ENCODE results near the gene WASHC2C. TPM values are rescaled to one million over a fixed set of nuclear protein-coding genes. Genes with fewer than 3 reads are reported as not detected.
A peak's percentile ranks its signal among the peaks of the same experiment; 100 is the strongest.
"Not testable (repeated sequence)": the region's sequence is repeated elsewhere in the genome, so short reads cannot be mapped to it uniquely, and the experiment has no call there.

The WASHC2C gene
- total RNA-seq (10 to 100 TPM; 25.3 to 52.8 (median 39.4) TPM), polyA plus RNA-seq (10 to 100 TPM; 30.5 to 54.8 TPM)
- long read RNA-seq, donor 1, full-length matches to known transcripts, result 1 of 191 reads
- long read RNA-seq, donor 1, partial matches to known transcripts, result 153 of 191 reads
- long read RNA-seq, donor 1, other reads (novel, unspliced or antisense), result 37 of 191 reads
- long read RNA-seq, donor 2, full-length matches to known transcripts, result 3 of 3 reads
- long read RNA-seq, donor 2, partial matches to known transcripts, result 0 of 3 reads
- long read RNA-seq, donor 2, other reads (novel, unspliced or antisense), result 0 of 3 reads
- long read RNA-seq, donor 3, full-length matches to known transcripts, result 50 of 107 reads
- long read RNA-seq, donor 3, partial matches to known transcripts, result 9 of 107 reads
- long read RNA-seq, donor 3, other reads (novel, unspliced or antisense), result 48 of 107 reads

GRCh38 chr10:45726703-45727420 lies at the start of gene WASHC2C:
WASHC2C (plus strand) TSS chr10:45727266; CDS start chr10:45727318, 52 bp downstream.
- intact Hi-C loops (cut with DNase I), result not testable (repeated sequence)

GRCh38 chr10:45678467-45678866 lies 48.6 kb upstream of the WASHC2C start:
- H3K9me3 ChIP-seq, result not testable (repeated sequence)

More at GRCh38 chr10:45726703-45727420, at the start of gene WASHC2C:
- WGBS, 3 donors, result 0 to 1% (median 0%) methylated on average over 34 to 49 of the region's 49 CpGs
- DNase-seq, result peak; percentile 93 to 98 (median 96)
- not testable (repeated sequence) for H3K27me3 ChIP-seq; H3K36me3 ChIP-seq; H3K4me1 ChIP-seq (ENCODE audit: insufficient read depth); H3K9me3 ChIP-seq
- Histone ChIP-seq H3K27ac (peak within 1 kb of the TSS; percentile 65 to 67), H3K4me3 (peak within 1 kb of the TSS; percentile 78)

DNA sequence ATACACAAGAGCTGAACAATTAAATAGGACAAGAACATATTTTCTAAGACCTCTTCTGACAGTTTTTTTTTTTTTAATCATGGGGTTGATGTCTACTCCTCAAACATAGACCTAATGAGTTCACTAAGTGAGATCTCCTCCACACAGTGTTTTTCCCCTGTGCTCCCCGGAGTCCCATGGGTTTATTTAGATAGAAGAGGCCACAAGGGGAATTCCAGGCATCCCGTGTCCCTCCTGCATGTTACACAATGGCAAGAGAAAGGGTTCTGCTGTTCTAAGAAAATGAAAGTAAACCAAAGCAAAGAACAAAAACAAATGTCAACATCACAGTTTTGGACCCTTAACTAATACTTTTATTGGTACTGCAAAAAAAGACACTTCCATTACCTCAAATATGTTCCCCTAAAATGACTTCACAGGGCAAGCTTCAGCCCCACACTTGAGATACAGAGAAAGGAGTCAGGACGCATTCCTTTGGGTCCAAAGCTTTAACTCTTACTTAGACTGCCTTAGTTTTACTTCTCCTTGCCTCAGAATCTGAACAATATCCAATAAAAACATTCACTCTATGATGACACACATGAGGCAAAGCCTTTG lies 16.8 kb upstream of the WASHC2C start:
- H3K9me3 ChIP-seq; H3K27me3 ChIP-seq; intact Hi-C loops (cut with DNase I); DNase-seq; H3K4me1 ChIP-seq (ENCODE audit: insufficient read depth); H3K36me3 ChIP-seq; H3K4me3 ChIP-seq; H3K27ac ChIP-seq: not testable (repeated sequence)
- 21 to 28% (median 24%) methylated on average over 2 to 3 of the region's 3 CpGs for WGBS, 3 donors

More at GRCh38 chr10:45678467-45678866, 48.6 kb upstream of the WASHC2C start:
- H3K36me3 ChIP-seq; H3K4me3 ChIP-seq; H3K27ac ChIP-seq; H3K27me3 ChIP-seq; intact Hi-C loops (cut with DNase I); H3K4me1 ChIP-seq (ENCODE audit: insufficient read depth); DNase-seq: not testable (repeated sequence)
- 84 to 88% (median 87%) methylated on average over 13 of the region's 14 CpGs for WGBS, 3 donors

GRCh38 chr10:45711223-45711622 lies 15.8 kb upstream of the WASHC2C start:
- H3K4me3 ChIP-seq; intact Hi-C loops (cut with DNase I); DNase-seq; H3K27me3 ChIP-seq; H3K9me3 ChIP-seq; H3K4me1 ChIP-seq (ENCODE audit: insufficient read depth); H3K27ac ChIP-seq; H3K36me3 ChIP-seq: not testable (repeated sequence)
- 70 to 93% (median 84%) methylated on average over 3 to 4 of the region's 5 CpGs for WGBS, 3 donors

DNA sequence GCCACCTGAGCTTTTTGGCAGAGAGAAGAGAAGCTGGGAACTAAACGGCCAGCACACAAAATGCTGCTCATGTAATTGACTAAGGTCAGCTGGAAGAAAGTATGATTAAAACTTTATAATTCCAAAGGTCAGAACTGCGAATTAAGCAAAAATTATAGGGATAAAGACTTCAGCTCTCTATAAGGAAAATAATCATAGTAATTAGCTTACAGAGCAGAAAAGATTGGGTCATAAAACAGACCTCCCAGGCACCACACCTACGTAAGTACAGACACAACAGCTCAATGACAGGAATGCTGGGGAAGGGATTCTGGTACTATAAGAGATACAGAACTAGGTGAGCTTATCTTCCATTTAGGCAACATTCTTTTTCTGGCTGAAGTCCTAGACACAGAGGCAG lies 10.0 kb upstream of the WASHC2C start:
- H3K27me3 ChIP-seq; intact Hi-C loops (cut with DNase I); H3K4me3 ChIP-seq; H3K9me3 ChIP-seq; H3K4me1 ChIP-seq (ENCODE audit: insufficient read depth); H3K27ac ChIP-seq; H3K36me3 ChIP-seq; DNase-seq: not testable (repeated sequence)
- 54 to 67% (median 59%) methylated on average over 3 of the region's 3 CpGs for WGBS, 3 donors

GRCh38 chr10:45717642-45718041 lies 9.4 kb upstream of the WASHC2C start:
- WGBS, 3 donors, result 63 to 88% (median 72%) methylated on average over 1 of the region's 1 CpG
- DNase-seq; H3K4me3 ChIP-seq; H3K9me3 ChIP-seq; H3K27me3 ChIP-seq; intact Hi-C loops (cut with DNase I); H3K4me1 ChIP-seq (ENCODE audit: insufficient read depth); H3K36me3 ChIP-seq; H3K27ac ChIP-seq: not testable (repeated sequence)

DNA sequence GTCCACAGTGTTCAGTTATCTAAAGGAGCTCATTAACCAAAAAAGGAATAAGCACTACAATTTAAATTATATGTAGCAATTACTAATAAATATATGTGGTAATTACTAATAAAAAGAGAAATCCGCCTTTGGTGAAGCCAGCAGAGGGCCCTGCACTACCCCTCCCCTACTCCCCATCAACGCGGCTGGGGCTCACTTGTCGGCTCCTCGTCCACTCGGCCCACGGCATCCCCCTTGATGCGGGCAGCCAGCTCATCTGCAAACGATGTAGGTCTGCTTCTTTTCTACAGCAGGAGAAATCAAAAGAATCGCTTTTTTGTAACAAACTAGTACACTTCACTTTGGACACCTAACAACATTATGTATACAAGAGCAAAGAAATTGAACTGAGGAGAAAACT lies 5.6 kb upstream of the WASHC2C start:
- H3K27ac ChIP-seq; H3K4me1 ChIP-seq (ENCODE audit: insufficient read depth); intact Hi-C loops (cut with DNase I); DNase-seq; H3K9me3 ChIP-seq; H3K4me3 ChIP-seq; H3K27me3 ChIP-seq; H3K36me3 ChIP-seq: not testable (repeated sequence)
- WGBS, 3 donors, result 46 to 62% (median 56%) methylated on average over 10 of the region's 10 CpGs

DNA sequence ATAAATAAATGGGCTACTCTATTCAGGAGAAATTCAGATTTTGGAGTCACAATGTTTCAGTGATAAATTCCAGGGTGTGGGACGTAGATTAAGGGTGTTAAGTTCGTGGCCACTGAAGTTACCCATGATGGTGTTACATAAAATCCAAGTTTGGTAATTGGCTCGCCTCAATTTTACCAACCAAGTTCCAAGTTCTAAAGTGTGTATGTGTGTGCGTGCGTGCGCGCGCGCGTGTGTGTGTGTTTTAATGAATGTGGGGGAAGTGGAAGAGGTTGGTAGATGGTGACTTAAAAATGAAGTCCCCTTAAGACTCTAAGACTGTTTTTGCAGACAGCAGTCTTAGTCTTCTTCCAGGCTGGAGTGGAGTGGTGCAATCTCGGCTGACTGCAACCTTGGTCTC lies 3.2 kb upstream of the WASHC2C start:
- H3K27ac ChIP-seq; intact Hi-C loops (cut with DNase I); H3K4me1 ChIP-seq (ENCODE audit: insufficient read depth); H3K36me3 ChIP-seq; H3K27me3 ChIP-seq; H3K9me3 ChIP-seq; DNase-seq; H3K4me3 ChIP-seq: not testable (repeated sequence)
- 87 to 92% (median 92%) methylated on average over 11 of the region's 11 CpGs for WGBS, 3 donors

DNA sequence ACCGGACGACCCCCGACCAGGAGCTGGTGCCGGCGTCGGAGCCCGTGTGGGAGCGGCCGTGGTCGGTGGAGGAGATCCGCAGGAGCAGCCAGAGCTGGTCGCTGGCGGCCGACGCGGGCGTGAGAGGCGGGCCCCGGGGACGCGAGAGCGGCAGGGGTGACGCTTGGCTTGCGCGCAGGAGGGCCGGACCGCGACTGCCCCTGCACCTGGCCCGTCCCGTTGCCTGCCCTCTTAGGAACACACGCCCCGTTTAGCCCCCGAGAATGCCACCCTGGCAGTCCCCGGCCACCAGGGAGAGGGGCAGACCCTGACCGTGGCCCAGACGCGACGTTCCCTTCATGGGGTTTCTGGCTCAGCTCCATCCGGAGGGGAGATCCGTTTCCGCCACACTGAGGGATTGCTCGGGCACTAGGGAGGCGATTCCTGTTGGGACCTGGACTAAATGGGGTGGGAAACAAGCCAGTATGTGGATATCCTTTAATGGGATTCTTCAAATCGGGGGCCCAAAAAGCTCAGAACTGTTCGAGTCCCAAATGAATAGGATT lies 427 bp downstream of the WASHC2C start:
- H3K4me1 ChIP-seq (ENCODE audit: insufficient read depth); H3K9me3 ChIP-seq; H3K36me3 ChIP-seq; DNase-seq; intact Hi-C loops (cut with DNase I); H3K27me3 ChIP-seq: not testable (repeated sequence)
- WGBS, 3 donors, result 1 to 3% (median 2%) methylated on average over 12 to 31 of the region's 45 CpGs
- Histone ChIP-seq H3K27ac (peak overlapping the region; percentile 65 to 67), H3K4me3 (peak overlapping the region; percentile 78)

DNA sequence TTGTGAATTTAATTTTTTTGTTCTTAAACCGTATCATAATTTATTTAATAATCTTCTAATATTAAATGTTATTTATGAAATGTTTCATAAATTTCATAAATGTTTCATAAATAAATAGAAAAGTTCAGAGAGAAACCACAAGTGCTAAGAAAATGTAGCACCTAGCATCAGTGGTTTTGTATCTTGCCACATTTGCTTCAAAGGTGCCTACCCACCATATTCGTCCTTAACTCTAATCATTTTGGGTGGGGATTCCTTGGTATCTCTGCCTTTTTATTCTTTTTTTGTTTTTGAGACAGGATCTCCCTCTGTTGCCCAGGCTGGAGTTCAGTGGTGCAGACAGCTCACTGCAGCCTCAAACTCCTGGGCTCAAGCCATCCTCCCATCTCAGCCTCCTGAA lies 7.4 kb downstream of the WASHC2C start:
- intact Hi-C loops (cut with DNase I); DNase-seq; H3K36me3 ChIP-seq; H3K27ac ChIP-seq; H3K4me1 ChIP-seq (ENCODE audit: insufficient read depth); H3K9me3 ChIP-seq; H3K27me3 ChIP-seq; H3K4me3 ChIP-seq: not testable (repeated sequence)
- 90 to 93% (median 91%) methylated on average over 1 of the region's 2 CpGs for WGBS, 3 donors

GRCh38 chr10:45734867-45735266 lies 7.8 kb downstream of the WASHC2C start:
- 93 to 100% (median 100%) methylated on average over 1 of the region's 1 CpG for WGBS, 3 donors
- H3K9me3 ChIP-seq; DNase-seq; intact Hi-C loops (cut with DNase I); H3K27me3 ChIP-seq; H3K4me1 ChIP-seq (ENCODE audit: insufficient read depth); H3K27ac ChIP-seq; H3K4me3 ChIP-seq; H3K36me3 ChIP-seq: not testable (repeated sequence)

All from ovary (tissue), 10 donors.